ENCODE results near the gene TTC22. TPM values are rescaled to one million over a fixed set of nuclear protein-coding genes. Genes with fewer than 3 reads are reported as not detected.

The TTC22 gene
- total RNA-seq, 1 experiment from 2014 or later: 0.15 TPM

DNA sequence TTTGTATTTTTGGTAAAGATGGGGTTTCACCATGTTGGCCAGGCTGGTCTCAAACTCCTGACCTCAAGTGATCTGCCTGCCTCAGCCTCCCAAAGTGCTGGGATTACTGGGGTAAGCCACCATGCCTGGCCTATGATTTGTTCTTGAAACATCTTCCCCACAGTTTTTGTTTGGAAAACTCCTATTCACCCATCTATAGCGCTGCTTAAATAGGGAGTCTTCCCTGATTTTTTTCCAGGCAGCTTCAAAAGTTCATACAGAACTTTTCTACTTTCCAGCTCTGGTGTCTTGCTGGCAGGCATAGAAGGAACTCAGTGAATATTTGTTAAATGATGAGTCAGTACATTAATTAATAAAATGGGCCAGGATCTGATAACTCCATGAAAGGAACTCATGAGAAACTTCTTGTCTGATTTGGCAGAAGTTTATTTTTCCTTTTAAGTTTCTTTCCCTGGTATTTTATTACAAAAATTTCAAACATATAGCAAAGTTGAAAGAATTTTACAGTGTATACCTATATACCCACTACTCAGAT, 33.0 kb upstream of the TTC22 start:
- DNase-seq (ENCODE audit: low read depth): no peak

DNA sequence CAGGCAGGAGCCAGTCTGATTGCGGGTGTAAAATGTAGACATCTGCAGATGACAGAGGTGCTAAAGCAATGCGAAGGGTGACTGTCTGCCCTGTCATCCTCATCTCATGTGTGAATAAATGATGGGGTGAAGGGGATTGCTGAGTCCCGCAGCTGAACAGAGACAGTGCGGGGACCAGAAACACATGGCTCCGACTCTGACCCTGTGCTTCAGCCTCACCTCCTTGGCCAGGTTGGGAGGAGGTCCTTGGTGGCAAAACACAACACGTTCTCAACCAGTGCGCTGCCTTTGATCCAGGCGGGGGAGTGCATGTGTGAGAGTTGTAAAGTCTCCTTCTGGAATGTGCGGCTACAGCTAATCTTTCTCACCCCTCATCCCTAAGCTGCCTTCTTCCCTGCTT, 32.0 kb upstream of the TTC22 start:
- no peak for DNase-seq (ENCODE audit: low read depth)

DNA sequence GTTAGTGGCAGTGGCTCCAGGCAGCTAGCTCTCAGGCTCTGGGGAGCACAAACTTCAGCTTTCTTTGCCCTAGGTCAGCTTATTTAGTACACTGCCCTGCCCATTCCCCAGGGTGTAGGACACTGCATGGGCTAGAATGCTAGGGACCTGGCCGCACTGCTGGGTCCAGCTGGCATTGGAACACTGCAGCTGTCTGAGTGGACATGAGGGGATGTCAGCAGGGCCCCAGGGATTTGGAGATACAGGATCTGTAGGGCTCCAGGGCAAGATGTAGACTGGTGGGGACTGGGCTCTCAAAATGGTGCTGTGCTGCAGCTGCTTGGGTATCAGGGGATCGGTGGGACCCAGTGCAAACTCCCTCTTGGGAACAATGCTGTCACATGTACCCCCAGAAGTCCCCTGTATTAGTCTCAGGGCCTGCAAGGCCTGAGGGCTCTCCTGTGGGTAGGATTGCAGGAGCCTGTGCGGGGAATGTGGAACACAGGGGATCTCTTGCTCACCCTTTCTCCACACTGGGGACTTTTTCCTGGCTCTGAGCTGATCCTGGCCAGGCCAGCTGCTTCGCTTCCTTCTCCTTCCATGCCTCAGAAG, 25.2 kb upstream of the TTC22 start:
- DNase-seq (ENCODE audit: low read depth): no peak

DNA sequence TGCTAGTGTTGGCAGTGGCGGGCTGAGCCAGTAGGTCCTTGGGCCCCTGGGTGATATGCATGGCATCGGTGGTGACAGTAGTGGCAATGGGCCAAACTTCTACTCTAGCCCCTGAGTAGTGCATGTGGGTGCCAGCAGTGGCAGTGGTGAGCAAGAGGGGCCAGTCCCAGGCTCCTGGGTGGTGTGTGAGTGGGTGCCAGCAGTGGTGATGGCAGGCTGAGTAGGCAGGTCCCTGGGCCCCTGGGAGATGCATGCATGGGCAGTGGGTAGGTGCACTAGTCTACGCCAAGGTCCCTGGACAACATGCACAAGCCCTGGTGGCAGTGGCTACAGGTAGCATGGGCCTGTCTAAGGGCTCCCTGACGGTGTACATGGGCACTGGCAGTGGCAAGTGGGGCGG, 24.6 kb upstream of the TTC22 start:
- no peak for DNase-seq (ENCODE audit: low read depth)

DNA sequence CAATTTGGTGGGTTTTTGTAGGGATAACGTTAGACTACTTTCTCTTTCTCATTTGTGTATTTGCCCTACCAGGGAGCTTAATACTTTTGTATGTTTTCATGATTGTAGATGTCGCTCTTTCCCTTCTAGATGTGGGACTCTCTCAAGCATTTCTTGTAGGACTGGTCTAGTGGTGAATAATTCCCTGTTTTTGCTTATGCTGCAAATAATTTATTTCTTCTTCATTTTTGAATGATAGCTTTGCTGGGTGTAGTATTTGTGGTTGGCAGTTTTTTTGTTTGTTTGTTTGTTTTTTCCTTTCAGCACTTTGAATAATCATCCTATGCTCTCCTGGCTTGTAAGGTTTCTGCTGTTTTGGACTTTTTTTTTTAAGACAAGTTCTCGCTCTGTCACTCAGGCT, 22.5 kb upstream of the TTC22 start:
- no peak for DNase-seq (ENCODE audit: low read depth)

DNA sequence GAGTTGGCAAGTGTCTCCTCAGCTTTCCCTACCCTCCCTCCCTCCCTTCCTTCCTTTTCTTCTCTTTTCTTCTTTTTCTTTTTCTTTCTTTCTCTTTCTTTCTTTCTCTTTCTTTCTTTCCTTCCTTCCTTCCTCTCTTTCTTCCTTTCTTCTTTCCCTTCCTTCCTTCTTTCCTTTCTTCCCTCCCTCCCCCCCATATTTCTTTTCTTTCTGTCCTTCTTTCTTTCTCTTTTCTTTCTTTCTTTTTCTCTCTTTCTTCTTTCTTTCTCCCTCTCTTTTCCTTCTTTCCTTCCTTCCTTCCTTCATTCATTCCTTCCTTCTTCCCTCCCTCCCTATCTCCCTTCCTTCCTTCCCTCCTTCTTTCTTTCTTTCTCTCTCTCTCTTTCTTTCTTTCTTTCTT, 18.6 kb upstream of the TTC22 start:
- DNase-seq (ENCODE audit: low read depth): no peak

DNA sequence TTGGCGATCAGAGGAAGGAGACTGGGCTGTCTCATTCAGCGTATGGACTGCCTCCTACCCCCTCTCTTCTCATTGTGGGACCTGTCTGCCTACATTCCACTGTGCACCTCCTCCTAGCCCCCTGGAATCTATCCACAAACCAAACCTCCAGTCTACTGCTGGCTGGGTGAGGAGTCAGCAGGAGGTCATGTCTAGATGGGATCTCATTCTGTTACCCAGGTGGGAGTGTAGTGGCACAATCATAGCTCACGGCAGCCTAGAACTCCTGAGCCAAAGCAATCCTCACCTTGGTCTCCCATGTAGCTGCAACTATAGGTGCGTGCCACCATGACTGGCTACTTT, 18.0 kb upstream of the TTC22 start:
- no peak for DNase-seq (ENCODE audit: low read depth)

DNA sequence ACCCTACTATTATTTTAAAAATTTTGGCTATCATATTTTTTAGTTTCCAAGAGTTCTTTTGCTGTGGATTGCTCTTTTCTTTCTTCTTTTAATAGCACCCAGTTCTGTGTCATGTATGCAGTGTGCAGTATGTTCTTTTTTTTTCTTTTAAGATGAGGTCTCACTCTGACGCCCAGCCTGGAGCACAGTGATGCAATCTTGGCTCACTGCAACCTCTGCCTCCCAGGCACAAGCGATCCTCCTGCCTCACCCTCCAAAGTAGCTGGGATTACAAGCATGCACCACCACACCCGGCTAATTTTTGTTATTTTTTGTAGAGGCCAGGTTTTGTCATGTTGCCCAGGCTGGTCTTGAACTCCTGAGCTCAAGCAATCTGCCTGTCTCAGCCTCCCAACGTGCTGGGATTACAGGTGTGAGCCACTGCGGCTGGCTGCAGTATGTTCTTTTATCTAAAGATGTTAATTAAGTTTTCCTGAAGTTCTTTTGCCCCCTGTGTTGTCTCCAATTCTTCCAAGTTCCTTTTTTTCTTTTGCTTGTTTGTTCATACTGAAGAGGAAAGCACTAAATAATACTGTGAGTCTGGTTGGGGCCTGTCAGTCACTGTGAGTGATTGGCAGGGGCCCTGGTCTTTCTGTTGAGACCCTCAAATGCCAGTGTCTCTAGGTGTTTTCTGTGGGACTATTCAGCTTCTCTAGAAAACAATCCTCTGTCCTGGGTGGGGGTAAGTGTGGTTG, 17.5 kb upstream of the TTC22 start:
- no peak for DNase-seq (ENCODE audit: low read depth)

DNA sequence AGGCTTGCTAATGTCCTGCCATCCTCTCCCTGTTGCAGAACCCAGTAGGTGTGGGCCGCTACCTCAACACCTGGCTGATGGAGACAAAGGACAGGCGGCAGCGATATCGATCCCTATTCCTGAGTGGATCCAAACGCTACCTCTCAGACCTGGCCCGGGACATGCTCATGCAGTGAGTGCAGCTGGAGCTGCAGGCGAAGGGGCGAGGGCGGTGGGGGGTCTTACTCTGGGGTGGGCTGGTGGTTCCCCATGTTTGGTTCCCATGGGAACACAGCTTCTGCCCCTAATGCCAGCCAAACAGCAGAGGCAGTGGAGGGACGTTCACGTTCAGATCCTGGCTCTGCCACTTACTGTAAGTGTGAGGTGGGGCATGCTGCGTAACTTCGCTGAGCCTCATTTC, 15.8 kb upstream of the TTC22 start:
- no peak for DNase-seq (ENCODE audit: low read depth)

DNA sequence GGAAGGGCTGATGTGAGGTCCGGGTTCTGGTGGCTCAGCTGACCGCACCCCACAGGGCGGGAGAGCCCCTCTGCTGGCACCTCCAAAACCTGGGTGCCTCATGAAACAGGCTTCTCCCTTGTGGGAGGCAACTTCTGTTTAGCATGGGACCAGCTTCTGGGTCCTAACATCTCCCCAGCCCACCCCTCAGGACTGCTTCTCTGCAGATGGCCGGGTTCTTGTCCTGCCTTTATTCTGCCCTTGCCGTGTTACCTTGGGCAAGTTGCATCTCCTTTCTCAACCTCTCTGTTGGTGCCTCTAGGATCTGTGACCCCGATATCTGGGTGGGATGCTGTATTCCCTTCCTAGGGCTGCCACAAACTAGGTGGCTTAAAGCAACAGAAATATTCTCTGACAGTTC, 15.0 kb upstream of the TTC22 start:
- no peak for DNase-seq (ENCODE audit: low read depth)

DNA sequence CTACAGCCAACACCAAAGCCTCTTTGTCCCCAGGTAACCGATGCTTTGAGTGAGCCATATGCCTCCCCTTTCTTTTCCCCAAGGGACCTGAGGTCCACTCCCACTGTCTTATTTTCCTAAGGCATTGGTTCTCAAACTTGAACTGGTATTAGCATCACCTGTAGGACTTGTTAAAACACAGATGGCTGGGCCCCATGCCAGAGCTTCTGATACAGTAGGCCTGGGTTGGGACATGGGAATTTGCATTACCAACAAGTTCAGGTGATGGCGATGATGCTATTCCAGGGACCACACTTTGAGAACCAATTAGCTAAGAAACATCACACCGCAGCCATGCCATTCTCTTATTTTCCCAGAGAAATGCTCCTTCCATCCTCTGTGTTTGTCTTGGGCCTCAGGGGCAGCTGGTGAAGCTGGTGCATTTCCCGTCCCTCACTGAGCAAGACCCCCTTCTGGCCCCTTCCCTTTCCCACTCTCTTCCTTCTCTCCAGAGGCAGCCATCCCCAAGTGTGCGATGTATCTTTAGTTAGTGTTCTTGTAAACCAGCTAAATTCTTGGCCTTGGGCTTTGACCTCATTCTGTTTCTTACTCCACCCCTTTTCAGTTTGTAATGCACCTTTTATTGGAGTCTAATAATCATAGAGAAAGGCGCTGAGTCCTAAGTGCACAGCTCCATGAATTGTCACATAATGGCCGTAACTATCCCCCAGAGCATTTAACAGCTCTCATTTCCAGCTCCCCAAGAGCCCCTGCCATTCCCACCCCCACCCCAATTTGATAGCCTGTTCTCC, 14.2 kb upstream of the TTC22 start:
- no peak for DNase-seq (ENCODE audit: low read depth)

DNA sequence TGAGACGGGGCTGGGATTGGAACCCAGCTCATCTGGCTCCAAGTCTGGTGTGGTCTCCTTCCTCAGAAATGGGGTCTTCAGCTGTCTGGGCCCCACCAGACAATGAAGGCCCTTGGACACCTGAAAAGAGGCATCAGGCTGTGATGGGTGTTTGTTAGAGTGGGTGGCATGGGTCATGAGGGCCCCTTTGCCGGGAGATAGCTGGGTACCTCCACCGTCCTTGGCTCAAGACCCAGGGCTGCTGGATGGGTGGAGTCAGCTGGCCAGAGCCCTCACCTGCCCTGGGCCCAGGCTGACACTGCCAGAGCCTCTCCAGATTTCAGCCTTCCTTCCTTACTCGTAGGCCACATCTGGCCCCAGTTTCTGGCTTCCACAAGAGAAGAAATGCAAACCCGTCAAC, 13.4 kb upstream of the TTC22 start:
- no peak for DNase-seq (ENCODE audit: low read depth)

DNA sequence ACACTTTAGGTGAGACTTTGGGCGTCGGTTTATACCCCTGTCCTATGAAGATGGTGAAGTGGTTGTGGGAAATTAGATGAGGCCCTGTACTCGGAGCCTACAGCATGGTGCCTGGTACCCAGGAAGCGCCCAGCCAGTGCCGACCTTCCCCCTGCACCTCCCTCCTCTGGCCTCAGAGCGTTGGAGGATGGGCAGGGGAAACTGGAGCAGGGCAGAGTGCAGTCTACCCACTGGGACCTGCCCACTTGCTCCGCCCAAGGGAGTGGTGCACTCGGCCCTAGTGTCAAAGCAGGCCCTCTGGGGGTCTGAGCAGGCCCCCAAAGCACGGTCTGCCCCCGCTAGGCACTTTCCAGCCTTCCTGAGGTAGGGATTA, 13.0 kb upstream of the TTC22 start:
- DNase-seq (ENCODE audit: low read depth): no peak

DNA sequence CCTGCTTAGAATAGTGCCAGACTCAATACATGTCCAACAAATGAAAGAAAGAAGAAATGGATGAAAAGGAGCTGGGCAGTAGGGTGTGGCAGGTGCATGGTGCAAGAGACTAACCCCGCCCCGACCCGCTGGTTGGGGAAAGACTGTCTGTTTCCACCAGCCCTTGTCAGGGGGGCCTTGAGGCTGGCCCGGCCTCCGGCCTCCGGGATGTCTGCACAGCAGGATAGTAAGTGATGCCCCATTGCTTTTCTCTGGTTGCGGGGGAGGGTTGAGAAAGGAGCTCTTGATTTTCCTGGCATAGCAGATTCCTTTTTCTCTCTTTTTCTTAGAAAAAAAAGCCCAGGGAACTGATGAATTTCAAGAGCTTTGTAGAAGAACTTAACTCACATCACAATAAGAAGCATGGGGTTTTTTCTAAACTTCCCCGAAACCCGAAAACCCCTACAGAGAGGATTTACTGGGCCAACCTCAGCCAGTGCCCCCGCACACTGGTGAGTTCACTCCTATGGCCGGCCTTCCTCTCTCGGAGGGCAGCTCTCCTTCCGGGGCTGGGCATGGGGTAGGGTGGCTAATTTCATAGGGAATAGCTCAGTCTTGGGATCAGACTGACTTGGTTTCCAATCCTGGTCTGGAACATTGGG, 12.5 kb upstream of the TTC22 start:
- DNase-seq (ENCODE audit: low read depth): no peak

DNA sequence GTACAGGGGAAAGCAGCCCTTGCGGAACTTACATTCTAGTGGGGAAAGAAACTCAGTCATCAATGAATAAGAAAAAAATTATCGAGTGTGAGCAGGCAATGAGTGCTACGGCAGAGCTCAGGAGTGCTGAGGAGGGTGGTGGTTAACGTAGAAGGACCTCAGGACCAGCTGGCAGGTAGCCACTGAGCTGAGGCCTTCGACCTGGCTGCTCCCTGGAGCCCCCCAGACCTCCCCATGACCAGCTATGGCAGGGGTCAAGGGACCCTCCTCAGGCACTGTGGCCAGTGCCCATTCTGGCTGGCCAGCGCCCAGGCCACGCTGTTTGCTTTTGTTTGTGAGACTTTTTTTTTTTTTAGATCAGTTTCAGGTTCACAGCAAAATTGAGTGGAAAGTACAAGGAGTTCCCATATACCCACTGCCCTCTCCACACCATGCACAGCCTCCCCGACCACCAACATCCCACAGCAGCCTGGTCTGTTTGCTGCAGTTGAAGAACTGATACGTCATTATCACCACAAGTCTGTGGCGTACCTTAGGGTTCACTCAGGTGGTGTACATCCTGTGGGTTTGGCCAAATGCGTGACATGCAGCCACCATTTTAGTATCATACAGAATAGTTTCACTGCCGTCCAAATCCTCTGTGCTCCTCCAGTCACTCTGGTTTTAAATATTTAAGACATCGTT, 11.8 kb upstream of the TTC22 start:
- DNase-seq (ENCODE audit: low read depth): no peak

DNA sequence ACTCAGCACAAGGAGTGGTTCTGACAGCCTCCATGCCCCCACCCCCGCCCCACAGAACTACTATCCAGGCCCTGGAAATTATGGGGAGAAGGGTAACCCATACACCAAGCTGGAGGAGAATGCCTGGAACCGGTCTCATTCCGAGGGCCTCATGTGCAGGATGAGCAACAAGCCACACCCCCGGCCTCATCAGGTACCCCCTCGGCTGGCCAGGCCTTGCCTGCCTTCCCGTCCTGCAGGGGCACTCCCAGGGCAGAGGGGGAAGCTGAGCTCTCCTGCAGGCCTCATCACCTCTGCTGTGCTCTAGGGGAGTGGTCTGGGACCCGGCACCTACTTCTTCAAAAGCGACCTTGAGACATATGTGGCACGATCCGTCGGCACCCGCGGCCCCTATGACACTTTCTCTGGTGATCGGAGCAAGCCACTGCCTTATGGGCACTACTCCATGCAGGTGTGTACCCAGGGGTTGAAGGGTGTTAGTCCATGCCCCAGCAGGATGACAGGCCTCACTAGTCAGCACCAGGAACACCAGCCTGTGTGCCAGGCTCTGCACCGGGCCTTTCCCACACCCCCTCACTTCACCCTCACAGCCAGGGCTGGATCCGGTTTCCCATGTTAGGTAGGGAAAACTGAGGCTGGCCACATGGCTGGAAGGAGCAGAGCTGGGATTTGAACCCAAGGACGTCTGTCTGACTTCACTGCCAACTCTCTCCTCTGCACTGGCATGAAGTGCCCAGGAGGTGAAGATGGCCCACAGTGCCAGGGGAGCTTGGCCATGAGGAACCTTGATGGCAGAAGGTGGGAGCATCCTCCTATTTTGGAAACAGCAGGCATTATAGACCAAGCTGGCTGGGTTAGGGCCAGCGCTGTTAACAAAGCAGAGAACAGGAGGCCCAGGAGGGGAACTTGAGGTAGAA, 10.9 kb upstream of the TTC22 start:
- no peak for DNase-seq (ENCODE audit: low read depth)

DNA sequence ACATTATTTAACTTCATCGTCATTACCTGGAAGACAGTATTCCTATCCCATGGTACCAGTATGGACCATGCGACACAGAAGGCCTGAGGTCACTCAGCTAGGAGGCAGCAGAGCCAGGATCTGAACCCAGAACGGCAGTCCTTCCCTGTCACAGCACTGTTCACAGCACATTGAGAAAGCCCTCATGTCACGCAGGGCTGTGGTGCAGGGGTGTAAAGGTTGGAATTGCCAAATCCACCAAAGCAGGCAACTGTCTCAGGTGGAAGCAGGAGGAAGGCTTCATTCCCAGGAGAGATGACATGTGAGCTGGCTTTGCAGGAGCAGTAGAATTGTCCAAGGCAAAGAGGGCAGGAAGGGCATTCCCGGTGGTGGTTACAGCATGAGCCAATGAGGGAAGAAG, 9.9 kb upstream of the TTC22 start:
- DNase-seq (ENCODE audit: low read depth): no peak

DNA sequence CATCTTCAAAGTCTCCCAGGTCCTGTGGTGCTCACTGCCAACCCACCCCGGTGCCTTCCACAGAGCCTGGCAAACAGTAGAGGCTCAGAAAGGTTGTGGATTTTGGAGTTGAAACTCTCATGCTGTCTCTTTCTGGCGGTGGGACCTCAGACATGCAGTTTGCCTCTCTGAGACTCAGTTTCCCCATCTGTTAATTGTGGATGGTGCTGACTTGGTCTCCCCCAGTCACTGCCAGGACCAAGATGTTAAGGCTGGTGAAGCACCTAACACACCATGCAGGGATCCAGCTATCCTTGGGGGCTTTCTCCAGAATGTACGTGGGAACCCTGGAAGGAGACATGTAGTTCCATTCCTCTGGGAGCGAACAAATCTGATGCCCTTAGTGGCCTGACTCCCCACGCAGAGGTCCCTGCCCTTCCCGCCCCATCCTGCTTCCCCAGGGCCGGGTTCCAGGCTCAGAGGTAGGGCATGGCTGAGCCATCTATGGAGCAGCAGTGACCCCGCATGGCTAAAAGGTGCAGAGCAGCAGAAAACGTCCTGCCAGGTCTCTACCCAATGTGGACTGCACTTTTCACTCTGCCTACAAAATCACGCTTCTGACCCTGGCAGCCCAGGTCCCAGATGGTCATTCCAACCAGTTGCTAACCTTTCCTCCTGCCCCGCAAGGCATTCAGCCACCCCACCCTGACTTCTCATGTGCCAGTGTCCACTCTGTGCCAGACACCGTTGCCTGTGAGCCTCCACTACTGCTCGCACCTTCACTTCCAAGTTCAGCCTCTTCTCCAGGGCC, 9.2 kb upstream of the TTC22 start:
- peak; percentile 57 for DNase-seq (ENCODE audit: low read depth)

DNA sequence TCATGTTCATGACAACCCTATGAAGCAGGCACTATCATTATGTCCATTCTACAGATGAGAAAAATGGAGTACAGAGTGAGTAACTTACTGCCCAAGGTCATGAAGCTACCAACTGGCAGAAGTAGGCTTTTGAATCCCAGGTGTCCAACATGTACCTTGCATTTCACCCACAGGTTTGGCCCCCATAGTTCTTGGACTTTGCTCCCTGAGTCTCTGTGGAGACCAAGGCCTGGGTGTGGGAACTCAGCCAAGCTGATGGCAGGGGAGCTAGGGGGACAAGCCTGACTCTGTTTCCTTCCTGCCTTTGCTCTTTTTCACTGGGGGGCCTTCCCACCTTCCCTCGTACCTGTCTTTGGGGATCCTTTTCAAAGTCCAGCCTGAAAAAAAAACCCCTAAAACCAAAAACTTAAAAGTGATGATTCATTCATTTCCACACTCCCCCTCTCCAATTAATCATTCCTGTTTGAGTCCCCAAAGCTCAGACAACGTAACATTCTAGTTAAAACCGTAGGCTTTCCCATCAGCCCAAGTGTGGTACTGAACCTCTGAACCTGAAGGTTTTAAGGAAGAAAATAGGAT, 8.5 kb upstream of the TTC22 start:
- no peak for DNase-seq (ENCODE audit: low read depth)

All from M059J (cell line).